SJSA1 (cell line): ENCODE data around the gene LYL1. TPM values are rescaled to one million over a fixed set of nuclear protein-coding genes. Genes with fewer than 3 reads are reported as not detected.

ENCODE experiments used
- DNase-seq, 2 experiments: peaks; one replicate each; pipeline ENCODE4 v3.0.0-alpha.2; 2015 to 2020; ENCODE audit warnings: low spot score in 2 of 2, low read depth in 1 of 2
- H3K27ac ChIP-seq: fragments of 250-450 bp; sonication (Bioruptor Pico); 2 replicates; pipeline ENCODE4 v1.5.1; 2020; ENCODE audit warnings: mild to moderate bottlenecking, moderate library complexity
- H3K27me3 ChIP-seq: fragments of 250-450 bp; sonication (Bioruptor Pico); replicated peaks from 2 replicates; pipeline ENCODE4 v1.5.1; 2020; ENCODE audit warnings: mild to moderate bottlenecking, moderate library complexity
- H3K36me3 ChIP-seq: fragments of 250-450 bp; sonication (Bioruptor Pico); 2 replicates; pipeline ENCODE4 v1.5.1; 2020; ENCODE audit warnings: mild to moderate bottlenecking
- H3K4me1 ChIP-seq: fragments of 250-450 bp; sonication (Bioruptor Pico); replicated peaks from 2 replicates; pipeline ENCODE4 v1.6.1; 2021; ENCODE audit warnings: mild to moderate bottlenecking
- H3K4me3 ChIP-seq: fragments of 250-450 bp; sonication (Bioruptor Pico); 2 replicates; pipeline ENCODE4 v1.5.1; 2020; ENCODE audit warnings: mild to moderate bottlenecking
- H3K9me3 ChIP-seq: fragments of 250-450 bp; sonication (Bioruptor Pico); replicated peaks from 2 replicates; pipeline ENCODE4 v1.5.1; 2020; ENCODE audit warnings: mild to moderate bottlenecking
- total RNA-seq: library from RNA; depleted of rRNA; stranded (reverse); fragments of >200 nt; shearing (Covaris generic); gene quantifications from 2 replicates; pipeline ENCODE4 v1.2.3, GENCODE V29; 2014

Gene LYL1
- total RNA-seq, 1 experiment from 2014 or later: not detected

- no peak for DNase-seq
Observed at GRCh38 chr19:13121551-13122274, 19.1 kb upstream of the LYL1 start.

GRCh38 chr19:13120817-13121216 lies 18.2 kb upstream of the LYL1 start:
- Histone ChIP-seq H3K4me3 (no peak overlapping the region), H3K36me3 (peaks cover 49% of the 10 kb centered on the region), H3K4me1 (peaks cover 37% of the 10 kb centered on the region), H3K9me3 (no peaks in the 10 kb centered on the region), H3K27me3 (no peaks in the 10 kb centered on the region), H3K27ac (no peak overlapping the region)
- no peak for DNase-seq

More at GRCh38 chr19:13121551-13122274, 19.1 kb upstream of the LYL1 start:
- H3K4me1 ChIP-seq: peaks cover 32% of the 10 kb centered on the region
- no peak overlapping the region for H3K4me3 ChIP-seq
- H3K27me3 ChIP-seq: no peaks in the 10 kb centered on the region
- H3K36me3 ChIP-seq: peaks cover 50% of the 10 kb centered on the region
- H3K27ac ChIP-seq: no peak overlapping the region
- H3K9me3 ChIP-seq: no peaks in the 10 kb centered on the region

DNA sequence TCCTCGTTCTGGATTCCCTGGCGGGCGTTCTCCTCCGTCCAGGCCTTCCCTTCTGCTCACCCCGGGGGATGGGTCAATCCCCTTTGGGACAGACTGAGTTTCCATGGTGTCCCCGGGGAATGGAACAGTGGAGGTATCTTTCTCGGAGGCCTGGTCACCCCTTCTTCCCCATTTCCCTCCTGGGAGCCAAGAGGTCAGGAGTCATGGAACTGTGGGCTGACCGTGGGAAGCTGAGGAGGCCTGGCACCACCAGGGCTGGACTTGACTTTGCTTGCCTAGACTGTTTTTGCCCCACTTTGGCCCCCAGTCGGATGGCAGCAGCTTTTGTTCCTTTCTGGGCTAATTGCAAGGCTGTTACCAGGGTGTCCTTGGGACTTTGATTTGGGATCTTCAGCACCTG lies 17.4 kb upstream of the LYL1 start:
- peaks cover 45% of the 10 kb centered on the region for H3K4me1 ChIP-seq
- no peak overlapping the region for H3K27ac ChIP-seq
- peaks cover 55% of the 10 kb centered on the region for H3K36me3 ChIP-seq
- no peak for DNase-seq
- no peaks in the 10 kb centered on the region for H3K9me3 ChIP-seq
- H3K27me3 ChIP-seq: no peaks in the 10 kb centered on the region
- no peak overlapping the region for H3K4me3 ChIP-seq

DNA sequence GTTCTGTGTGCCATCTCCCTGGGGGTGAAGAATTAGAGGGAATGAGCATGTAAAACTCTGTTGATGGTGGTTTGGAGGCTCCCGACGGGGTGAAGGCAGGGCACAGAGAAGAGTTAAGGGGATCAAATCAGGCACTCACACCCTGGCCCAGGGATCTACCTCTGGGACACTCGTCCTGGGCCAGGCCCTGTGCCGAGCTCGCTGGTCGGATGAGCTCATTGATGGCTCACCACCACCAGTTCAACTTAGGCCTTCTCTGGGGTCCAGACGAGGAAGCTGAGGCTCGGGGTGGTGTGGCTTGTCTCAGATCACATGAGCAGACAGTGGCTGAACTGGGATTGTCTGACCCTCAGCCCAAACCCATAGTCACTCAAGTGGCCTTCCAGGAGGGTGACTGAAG lies 17.0 kb upstream of the LYL1 start:
- H3K27ac ChIP-seq: no peak overlapping the region
- H3K9me3 ChIP-seq: no peaks in the 10 kb centered on the region
- peak overlapping the region; percentile 87 for H3K4me3 ChIP-seq
- no peaks in the 10 kb centered on the region for H3K27me3 ChIP-seq
- DNase-seq: no peak
- peaks cover 55% of the 10 kb centered on the region for H3K36me3 ChIP-seq
- H3K4me1 ChIP-seq: peaks cover 47% of the 10 kb centered on the region

DNA sequence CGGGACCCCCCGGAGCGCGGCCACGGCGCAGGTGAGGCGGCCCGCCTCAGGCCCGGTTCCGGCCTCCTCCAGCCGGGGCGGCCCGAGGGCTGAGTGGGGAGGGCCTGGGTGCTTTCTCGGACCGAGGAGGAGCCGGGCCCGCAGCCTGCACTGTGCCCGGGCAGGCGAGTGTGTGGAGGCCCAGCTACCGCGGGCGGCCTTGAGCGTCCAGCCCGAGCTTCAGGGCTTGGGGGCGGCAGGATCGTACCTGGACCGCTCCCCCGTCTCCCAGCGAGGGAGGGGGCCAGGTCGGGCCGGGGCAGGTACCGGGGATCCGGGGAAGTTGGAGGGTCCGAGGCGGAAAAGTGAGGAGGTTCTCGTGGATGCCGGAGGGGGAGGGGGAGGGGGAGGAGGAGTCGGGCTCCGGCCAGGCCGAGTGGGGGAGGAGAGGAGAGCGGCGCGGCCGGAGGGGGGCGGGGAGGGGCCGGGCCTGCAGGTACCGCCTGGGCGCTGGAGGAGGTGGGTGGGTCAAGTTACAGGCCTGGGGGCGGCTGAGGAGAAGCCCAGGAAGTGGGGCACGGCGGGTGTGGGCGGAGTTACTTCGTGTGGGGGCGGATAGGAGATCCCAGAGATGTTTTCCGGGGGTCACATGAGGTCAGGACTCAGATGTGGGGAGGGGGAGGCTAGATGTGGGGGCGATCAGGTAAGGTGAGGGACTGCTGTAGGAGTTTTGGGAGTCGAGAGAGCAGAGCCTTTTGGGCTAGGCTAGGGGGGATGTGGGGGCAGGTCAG lies 16.0 kb upstream of the LYL1 start:
- H3K4me3 ChIP-seq: peak overlapping the region; percentile 87
- H3K27me3 ChIP-seq: no peaks in the 10 kb centered on the region
- peaks cover 55% of the 10 kb centered on the region for H3K36me3 ChIP-seq
- H3K27ac ChIP-seq: peak overlapping the region; percentile 70
- DNase-seq: peak in 1 of 2 experiments; percentile 69
- peaks cover 47% of the 10 kb centered on the region for H3K4me1 ChIP-seq
- H3K9me3 ChIP-seq: no peaks in the 10 kb centered on the region

DNA sequence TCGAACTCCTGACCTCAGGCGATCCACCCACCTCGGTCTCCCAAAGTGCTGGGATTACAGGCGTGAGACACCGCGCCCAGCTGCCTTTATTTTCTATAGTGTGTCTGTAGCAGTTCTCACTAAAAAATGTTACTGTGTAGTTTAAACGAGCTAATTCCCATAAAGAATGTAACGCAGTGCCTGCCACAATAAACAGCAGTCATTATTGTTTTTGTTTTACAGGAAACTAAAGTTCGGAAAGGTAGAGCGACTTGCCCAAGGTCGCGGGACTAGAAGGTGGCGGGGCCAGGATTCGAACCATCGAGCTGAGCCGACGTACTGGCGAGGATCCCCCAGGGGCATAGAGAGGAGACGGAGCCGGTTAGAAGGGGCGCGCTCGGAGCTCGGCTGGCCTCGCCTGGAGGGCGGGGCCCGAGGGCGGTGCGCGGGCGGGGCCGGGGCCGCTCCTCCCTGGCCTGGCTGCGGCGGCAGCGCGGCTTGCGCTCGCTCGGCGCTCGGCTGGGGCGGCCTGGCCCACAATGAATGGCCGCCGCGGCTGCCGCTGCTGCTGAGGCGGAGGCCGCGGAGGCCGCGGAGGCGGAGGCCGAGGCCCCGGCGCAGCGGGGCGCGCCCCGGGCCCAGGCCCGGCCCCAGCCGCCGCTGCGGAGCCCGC lies 15.2 kb upstream of the LYL1 start, which contains the start of gene NACC1:
Gene NACC1, plus strand, starts transcription at position 493 of the 652 bp plus-strand sequence. CDS start 16,944 bp downstream, outside the sequence.
- H3K4me3 ChIP-seq: peak within 1 kb of the TSS; percentile 87
- no peaks in the 10 kb centered on the region for H3K27me3 ChIP-seq
- no peaks in the 10 kb centered on the region for H3K9me3 ChIP-seq
- peak within 1 kb of the TSS; percentile 77 for H3K27ac ChIP-seq
- peaks cover 47% of the 10 kb centered on the region for H3K4me1 ChIP-seq
- peak; percentile 82 to 93 for DNase-seq
- peaks cover 58% of the 10 kb centered on the region for H3K36me3 ChIP-seq

- peak overlapping the region; percentile 87 for H3K4me3 ChIP-seq
- peaks cover 47% of the 10 kb centered on the region for H3K4me1 ChIP-seq
- H3K36me3 ChIP-seq: peaks cover 65% of the 10 kb centered on the region
- no peak for DNase-seq
- no peaks in the 10 kb centered on the region for H3K27me3 ChIP-seq
- H3K9me3 ChIP-seq: no peaks in the 10 kb centered on the region
- peak overlapping the region; percentile 77; the same call in 1 of the 2 replicates for H3K27ac ChIP-seq
Observed at GRCh38 chr19:13117176-13117771, 14.6 kb upstream of the LYL1 start.

GRCh38 chr19:13116282-13117175 lies 13.9 kb upstream of the LYL1 start, which contains the start of gene TRMT1:
Gene TRMT1, minus strand, starts transcription at chr19:13116740. Its CDS starts 341 bp downstream, at chr19:13116399.
- Histone ChIP-seq H3K4me3 (peak within 1 kb of the TSS; percentile 87), H3K4me1 (peaks cover 44% of the 10 kb centered on the region), H3K27me3 (no peaks in the 10 kb centered on the region), H3K9me3 (no peaks in the 10 kb centered on the region), H3K36me3 (peaks cover 65% of the 10 kb centered on the region), H3K27ac (peak within 1 kb of the TSS; percentile 77)
- DNase-seq: peak; percentile 88 to 94

GRCh38 chr19:13115936-13116281 lies 13.3 kb upstream of the LYL1 start:
- no peak for DNase-seq
- peak overlapping the region; percentile 87 for H3K4me3 ChIP-seq
- H3K9me3 ChIP-seq: no peaks in the 10 kb centered on the region
- H3K27me3 ChIP-seq: no peaks in the 10 kb centered on the region
- H3K36me3 ChIP-seq: peaks cover 62% of the 10 kb centered on the region
- peaks cover 40% of the 10 kb centered on the region for H3K4me1 ChIP-seq
- peak overlapping the region; percentile 77 for H3K27ac ChIP-seq

DNA sequence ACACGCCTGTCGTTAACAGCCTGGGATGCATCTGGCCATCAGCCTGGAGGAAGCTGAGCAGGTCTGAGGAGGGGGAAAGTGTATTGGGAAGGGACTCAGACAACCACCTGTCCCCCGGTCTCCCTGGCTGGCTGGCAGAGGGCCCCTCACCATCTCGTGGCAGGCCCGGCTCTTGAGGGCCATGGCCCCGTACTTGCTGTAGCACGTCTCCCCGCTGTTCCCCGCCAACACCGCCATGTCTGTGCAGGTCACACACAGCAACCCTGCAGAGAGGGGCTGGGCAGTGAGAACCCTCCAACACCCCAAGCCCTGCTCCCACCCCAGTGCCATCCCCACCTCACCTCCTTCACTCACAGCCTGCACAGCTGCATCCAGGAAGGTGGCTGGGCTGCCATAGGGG lies 9.9 kb upstream of the LYL1 start:
- H3K4me1 ChIP-seq: peaks cover 16% of the 10 kb centered on the region
- DNase-seq: no peak
- H3K36me3 ChIP-seq: peaks cover 60% of the 10 kb centered on the region
- no peaks in the 10 kb centered on the region for H3K9me3 ChIP-seq
- no peak overlapping the region for H3K27ac ChIP-seq
- H3K27me3 ChIP-seq: no peaks in the 10 kb centered on the region
- H3K4me3 ChIP-seq: no peak overlapping the region

DNA sequence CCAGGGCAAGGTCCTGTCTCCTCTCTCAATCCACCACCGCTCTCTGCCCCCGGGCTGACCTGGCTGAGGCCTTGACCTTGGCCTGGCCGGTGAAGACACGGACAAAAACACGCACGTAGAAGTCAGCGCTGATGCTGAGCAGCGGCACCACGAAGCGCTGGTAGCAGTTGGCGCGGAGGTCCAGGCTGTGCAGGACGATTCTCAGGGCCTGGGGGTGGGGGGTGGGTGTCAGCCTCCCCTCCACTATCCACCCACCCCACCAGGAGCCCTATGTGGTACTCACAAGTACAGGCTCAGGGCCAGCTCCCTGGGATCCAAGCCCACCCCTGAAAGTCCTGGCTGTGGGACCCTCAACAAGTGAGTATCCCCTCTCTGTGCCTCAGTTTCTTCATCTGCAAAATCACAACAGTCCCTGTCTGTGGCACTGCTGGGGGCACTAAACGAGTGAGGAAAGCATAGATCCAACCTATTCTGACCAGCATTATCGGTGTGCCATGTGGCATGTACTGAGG lies 7.5 kb upstream of the LYL1 start:
- peaks cover 52% of the 10 kb centered on the region for H3K36me3 ChIP-seq
- H3K4me1 ChIP-seq: peaks cover 3% of the 10 kb centered on the region
- no peaks in the 10 kb centered on the region for H3K9me3 ChIP-seq
- no peak for DNase-seq
- H3K27ac ChIP-seq: no peak overlapping the region
- H3K4me3 ChIP-seq: no peak overlapping the region
- H3K27me3 ChIP-seq: no peaks in the 10 kb centered on the region

GRCh38 chr19:13109361-13110098 lies 6.9 kb upstream of the LYL1 start:
- H3K4me3 ChIP-seq: no peak overlapping the region
- no peaks in the 10 kb centered on the region for H3K9me3 ChIP-seq
- no peaks in the 10 kb centered on the region for H3K4me1 ChIP-seq
- H3K27me3 ChIP-seq: no peaks in the 10 kb centered on the region
- no peak overlapping the region for H3K27ac ChIP-seq
- no peak for DNase-seq
- peaks cover 52% of the 10 kb centered on the region for H3K36me3 ChIP-seq
